GM12878 (cell line): Measurements from ENCODE around the gene BICRA. TPM values are rescaled to one million over a fixed set of nuclear protein-coding genes. Genes with fewer than 3 reads are reported as not detected.

Source experiments
- ATAC-seq: fragments of 200-7000 bp; cut with Tn5 transposase; 3 replicates; pipeline ENCODE4 v1.9.1; 2020; ENCODE audit warnings: mild to moderate bottlenecking, moderate library complexity
- BruUV-seq: library from RNA; stranded (reverse); fragments of 400-500 nt; replicated peaks from 2 replicates; lab custom pipeline; 2021; lab: Mats Ljungman, UMichigan
- CTCF ChIA-PET: fragments of 300-600 bp; sonication (Branson Sonifier 250); formaldehyde crosslinking; extraction: SDS; loops from one replicate; lab custom pipeline; 2021; ENCODE audit warnings: inconsistent platforms; lab: Yijun Ruan, JAX
- POLR2A ChIA-PET: fragments of 350-600 bp; formaldehyde crosslinking; extraction: SDS; loops from one replicate; lab custom pipeline; 2021; ENCODE audit warnings: inconsistent platforms; lab: Charles Lee
- RAD21 ChIA-PET: fragments of 300-600 bp; sonication (Branson Sonifier 250); formaldehyde crosslinking; loops from one replicate; lab custom pipeline; 2023; ENCODE audit warnings: antibody characterized with exemption; ENCODE audit not compliant: unreplicated experiment; lab: Charles Lee
- SMC1A ChIA-PET: fragments of 300-600 bp; sonication (Branson Sonifier 250); formaldehyde crosslinking; loops from one replicate; lab custom pipeline; 2023; ENCODE audit not compliant: unreplicated experiment, uncharacterized antibody; lab: Charles Lee
- DNase-seq: peaks from one replicate; pipeline ENCODE4 v3.0.0-alpha.2; 2011; ENCODE audit warnings: low read depth, low spot score
- FAIRE-seq: peaks from 3 replicates; lab custom pipeline; 2011; peaks lifted over from hg19 to GRCh38; lab: Jason Lieb, UNC
- H2AFZ ChIP-seq: 2 replicates; pipeline ENCODE4 v1.6.0; 2011; ENCODE audit warnings: low read depth, low read length, control low read depth; ENCODE audit not compliant: control insufficient read depth
- H3K27ac ChIP-seq: 2 replicates; pipeline ENCODE4 v1.5.1; 2011; ENCODE audit warnings: control low read depth; ENCODE audit not compliant: control insufficient read depth, insufficient read depth
- H3K27me3 ChIP-seq, 2 experiments: replicated peaks in 1 of 2; 2 replicates each; pipeline versions ENCODE4 v1.6.0 to v1.6.1; 2011; ENCODE audit warnings: low read length in 1 of 2; ENCODE audit not compliant: control insufficient read depth in 2 of 2, insufficient read depth in 2 of 2
- H3K36me3 ChIP-seq, 2 experiments: 2 replicates each; pipeline ENCODE4 v1.5.1; 2011; ENCODE audit warnings: low read length in 1 of 2; ENCODE audit not compliant: control insufficient read depth in 2 of 2, insufficient read depth in 2 of 2
- H3K4me1 ChIP-seq: 2 replicates; pipeline ENCODE4 v1.6.1; 2011; ENCODE audit warnings: mild to moderate bottlenecking, low read length, moderate library complexity, mixed read lengths; ENCODE audit not compliant: control insufficient read depth, insufficient read depth
- H3K4me2 ChIP-seq: 2 replicates; pipeline ENCODE4 v1.6.0; 2011; ENCODE audit warnings: control low read depth; ENCODE audit not compliant: control insufficient read depth, insufficient read depth
- H3K4me3 ChIP-seq: fragments of 200-600 bp; sonication (generic); 2 replicates; pipeline ENCODE4 v1.5.1; 2016
- H3K79me2 ChIP-seq: 2 replicates; pipeline ENCODE4 v1.6.0; 2011; ENCODE audit warnings: low read length; ENCODE audit not compliant: control insufficient read depth, insufficient read depth
- H3K9ac ChIP-seq: 2 replicates; pipeline ENCODE4 v1.8.0; 2011; ENCODE audit warnings: low read length, control low read depth, mixed read lengths; ENCODE audit not compliant: control insufficient read depth, insufficient read depth
- H3K9me3 ChIP-seq: replicated peaks from 3 replicates; pipeline ENCODE4 v1.5.1; 2011; ENCODE audit warnings: mild to moderate bottlenecking, low read length; ENCODE audit not compliant: control insufficient read depth, insufficient read depth
- H4K20me1 ChIP-seq: 2 replicates; pipeline ENCODE4 v1.6.0; 2011; ENCODE audit not compliant: control insufficient read depth, insufficient read depth
- BCL11A ChIP-seq: IDR thresholded peaks from 2 replicates; pipeline ENCODE4 v1.6.1; 2011; ENCODE audit warnings: low read depth, low read length
- CHD1 ChIP-seq: IDR thresholded peaks from 2 replicates; pipeline ENCODE4 v1.6.1; 2012; ENCODE audit warnings: low read depth, low read length, improper control_type of control experiment
- ELK1 ChIP-seq: IDR thresholded peaks from 2 replicates; pipeline ENCODE4 v1.6.1; 2012; ENCODE audit warnings: low read depth, low read length, improper control_type of control experiment
- GABPA ChIP-seq: IDR thresholded peaks from 2 replicates; pipeline ENCODE4 v1.6.1; 2014; ENCODE audit warnings: antibody characterized with exemption, low read depth, mild to moderate bottlenecking, inconsistent platforms
- HDGF ChIP-seq: fragments of 450-650 bp; IDR thresholded peaks from 2 replicates; pipeline ENCODE4 v1.6.1; 2016; ENCODE audit warnings: antibody characterized with exemption
- MLLT1 ChIP-seq: fragments of 450-650 bp; IDR thresholded peaks from 2 replicates; pipeline ENCODE4 v1.6.1; 2016; ENCODE audit warnings: mild to moderate bottlenecking
- NFXL1 ChIP-seq: fragments of 450-650 bp; IDR thresholded peaks from 2 replicates; pipeline ENCODE4 v1.6.1; 2017; ENCODE audit warnings: antibody characterized with exemption, mild to moderate bottlenecking, borderline replicate concordance
- NFYA ChIP-seq: IDR thresholded peaks from 2 replicates; pipeline ENCODE4 v1.6.1; 2011; ENCODE audit warnings: low read depth, mild to moderate bottlenecking, low read length, improper control_type of control experiment, borderline replicate concordance
- NFYB ChIP-seq: IDR thresholded peaks from 2 replicates; pipeline ENCODE4 v1.6.1; 2011; ENCODE audit warnings: low read depth, mild to moderate bottlenecking, low read length, improper control_type of control experiment, moderate library complexity; ENCODE audit not compliant: insufficient read depth
- RAD21 ChIP-seq: IDR thresholded peaks from 2 replicates; pipeline ENCODE4 v1.6.1; 2011; ENCODE audit warnings: mild to moderate bottlenecking, low read depth, low read length, moderate library complexity; ENCODE audit not compliant: insufficient read depth
- REST ChIP-seq: IDR thresholded peaks from 2 replicates; pipeline ENCODE4 v1.6.1; 2012; ENCODE audit warnings: mild to moderate bottlenecking, low read depth, low read length
- SREBF2 ChIP-seq: IDR thresholded peaks from 2 replicates; pipeline ENCODE4 v1.6.1; 2012; ENCODE audit warnings: mild to moderate bottlenecking, low read length
- TAF1 ChIP-seq: IDR thresholded peaks from 2 replicates; pipeline ENCODE4 v1.6.1; 2011; ENCODE audit warnings: mild to moderate bottlenecking, low read depth, low read length, borderline replicate concordance
- ZNF24 ChIP-seq: fragments of 450-650 bp; IDR thresholded peaks from 2 replicates; pipeline ENCODE4 v1.6.1; 2017; ENCODE audit warnings: antibody characterized with exemption, mild to moderate bottlenecking
- WGBS: methylation state at CpG from one replicate; pipeline ENCODE4 v1.1.6; 2016; ENCODE audit warnings: low lambda C conversion rate; ENCODE audit not compliant: insufficient replicate concordance, insufficient coverage; ENCODE audit errors: missing lambda C conversion rate; 5-methylcytosine and 5-hydroxymethylcytosine counted together
- in situ Hi-C: fragments of 300-500 bp; cut with MboI; formaldehyde crosslinking; loops from 9 replicates; pipeline ENCODE4 v1.14.3; 2018; ENCODE audit warnings: mixed read lengths
- intact Hi-C: fragments of 100-400 bp; cut with micrococcal nuclease; formaldehyde crosslinking; loops from one replicate; pipeline ENCODE4 v1.14.2; 2022; ENCODE audit not compliant: unreplicated experiment
- polyA plus RNA-seq, 11 experiments: library from polyadenylated mRNA; depleted of rRNA in 4 of 11; unstranded in 6 of 11; stranded (reverse) in 5 of 11; fragments of >200 nt; fragmentation: Nextera tagmentation in 4 of 11; fragmentation: Illumina TruSeq in 1 of 11; extraction: Ambion mirVana in 4 of 11; extraction: Trizol in 1 of 11; gene quantifications; 1 replicate in 1 of 11; 2 replicates in 10 of 11; pipeline versions ENCODE4 v1.2.1 to v1.2.3, GENCODE V29; 2011 to 2016; ENCODE audit warnings: inconsistent platforms in 2 of 11, missing spikeins in 2 of 11, low read depth in 1 of 11
- total RNA-seq, 4 experiments: library from RNA; depleted of rRNA in 3 of 4; stranded (reverse); fragments of >200 nt in 3 of 4; fragmentation: Illumina TruSeq in 1 of 4; extraction: Trizol in 1 of 4; gene quantifications; 2 replicates each; pipeline versions ENCODE4 v1.2.1 to v1.2.3, GENCODE V29; 2013 to 2021

BICRA gene
- total and polyA plus RNA-seq, 10 of the 15 experiments (the other 5 are each of a cell fraction or from before 2014, with no cell fraction given) = 0.11 to 15.3 (median 1.3) TPM

GRCh38 chr19:47607564-47608073 is 1.3 kb upstream of the BICRA start (continued):
- TF ChIP-seq ELK1 = no peak
- peak; percentile 99 for TF ChIP-seq MLLT1
- TF ChIP-seq SREBF2 = no peak
- 0 out of 2 replicates have a peak, but pooled peaks have one; percentile 9 for TF ChIP-seq HDGF
- no peak for TF ChIP-seq ZNF24
- TF ChIP-seq CHD1 = no peak
- no peak for TF ChIP-seq TAF1

- ChIA-PET CTCF (interaction anchor here (0.6 kb wide), 1 partner anchor 9 kb away, joined by 3 read pairs; no protein-coding TSS in a partner anchor), SMC1A (interaction anchor here (1.2 kb wide), 1 partner anchor 10 kb away, joined by 3 read pairs; no protein-coding TSS in a partner anchor), POLR2A (interaction anchor here (0.7 to 1.4 kb wide), 3 partner anchors 9 to 93 kb away, joined by 3 to 6 read pairs (median 5); partner anchors contain the start of gene NAPA), RAD21 (interaction anchor here (2.0 kb wide), 1 partner anchor 93 kb away, joined by 6 read pairs; the partner anchor contains the start of gene NAPA)
- BruUV-seq = TSS peak; percentile 95
- H2AFZ ChIP-seq = peak overlapping the region; percentile 89
- WGBS = under 1% methylated on average over 66 of the region's 94 CpGs
- FAIRE-seq = peak; percentile 74
- H4K20me1 ChIP-seq = no peaks in the 10 kb centered on the region; the same call in 1 of the 2 replicates
- peaks cover 8% of the 10 kb centered on the region; the same call in 1 of the 2 replicates for H3K4me1 ChIP-seq
- intact Hi-C loops (loop anchor here (1.0 kb wide), 2 partner anchors 8 to 93 kb away; partner anchors contain the start of gene NAPA), in situ Hi-C loops (no loop called here)
- ATAC-seq = peak; percentile 96
- H3K4me2 ChIP-seq = peak overlapping the region; percentile 84
- H3K27me3 ChIP-seq = no peaks in the 10 kb centered on the region
- peak; percentile 68 for DNase-seq
- no peaks in the 10 kb centered on the region for H3K36me3 ChIP-seq
- peak overlapping the region; percentile 96 for H3K9ac ChIP-seq
- peak overlapping the region; percentile 94 for H3K27ac ChIP-seq
- H3K4me3 ChIP-seq = peak overlapping the region; percentile 97
- peaks cover 43% of the 10 kb centered on the region for H3K79me2 ChIP-seq
- H3K9me3 ChIP-seq = no peaks in the 10 kb centered on the region
- TF ChIP-seq NFYA = no peak
- TF ChIP-seq NFYB = peak; percentile 85
- TF ChIP-seq RAD21 = no peak
- TF ChIP-seq BCL11A = no peak
- TF ChIP-seq REST = no peak
- TF ChIP-seq NFXL1 = no peak
- TF ChIP-seq GABPA = no peak
These were observed 638 bp upstream of the BICRA start for GRCh38 chr19:47608074-47608918.
